HCEC 1CT (cell line): ENCODE data around the gene PPP1R3A.
"Not testable (repeated sequence)": the region's sequence is repeated elsewhere in the genome, so short reads cannot be mapped to it uniquely, and the experiment has no call there.

Experiments
- DNase-seq: peaks from one replicate; pipeline ENCODE4 v3.0.0-alpha.2; 2017

The PPP1R3A gene, protein sequence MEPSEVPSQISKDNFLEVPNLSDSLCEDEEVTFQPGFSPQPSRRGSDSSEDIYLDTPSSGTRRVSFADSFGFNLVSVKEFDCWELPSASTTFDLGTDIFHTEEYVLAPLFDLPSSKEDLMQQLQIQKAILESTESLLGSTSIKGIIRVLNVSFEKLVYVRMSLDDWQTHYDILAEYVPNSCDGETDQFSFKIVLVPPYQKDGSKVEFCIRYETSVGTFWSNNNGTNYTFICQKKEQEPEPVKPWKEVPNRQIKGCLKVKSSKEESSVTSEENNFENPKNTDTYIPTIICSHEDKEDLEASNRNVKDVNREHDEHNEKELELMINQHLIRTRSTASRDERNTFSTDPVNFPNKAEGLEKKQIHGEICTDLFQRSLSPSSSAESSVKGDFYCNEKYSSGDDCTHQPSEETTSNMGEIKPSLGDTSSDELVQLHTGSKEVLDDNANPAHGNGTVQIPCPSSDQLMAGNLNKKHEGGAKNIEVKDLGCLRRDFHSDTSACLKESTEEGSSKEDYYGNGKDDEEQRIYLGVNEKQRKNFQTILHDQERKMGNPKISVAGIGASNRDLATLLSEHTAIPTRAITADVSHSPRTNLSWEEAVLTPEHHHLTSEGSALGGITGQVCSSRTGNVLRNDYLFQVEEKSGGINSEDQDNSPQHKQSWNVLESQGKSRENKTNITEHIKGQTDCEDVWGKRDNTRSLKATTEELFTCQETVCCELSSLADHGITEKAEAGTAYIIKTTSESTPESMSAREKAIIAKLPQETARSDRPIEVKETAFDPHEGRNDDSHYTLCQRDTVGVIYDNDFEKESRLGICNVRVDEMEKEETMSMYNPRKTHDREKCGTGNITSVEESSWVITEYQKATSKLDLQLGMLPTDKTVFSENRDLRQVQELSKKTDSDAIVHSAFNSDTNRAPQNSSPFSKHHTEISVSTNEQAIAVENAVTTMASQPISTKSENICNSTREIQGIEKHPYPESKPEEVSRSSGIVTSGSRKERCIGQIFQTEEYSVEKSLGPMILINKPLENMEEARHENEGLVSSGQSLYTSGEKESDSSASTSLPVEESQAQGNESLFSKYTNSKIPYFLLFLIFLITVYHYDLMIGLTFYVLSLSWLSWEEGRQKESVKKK

DNA sequence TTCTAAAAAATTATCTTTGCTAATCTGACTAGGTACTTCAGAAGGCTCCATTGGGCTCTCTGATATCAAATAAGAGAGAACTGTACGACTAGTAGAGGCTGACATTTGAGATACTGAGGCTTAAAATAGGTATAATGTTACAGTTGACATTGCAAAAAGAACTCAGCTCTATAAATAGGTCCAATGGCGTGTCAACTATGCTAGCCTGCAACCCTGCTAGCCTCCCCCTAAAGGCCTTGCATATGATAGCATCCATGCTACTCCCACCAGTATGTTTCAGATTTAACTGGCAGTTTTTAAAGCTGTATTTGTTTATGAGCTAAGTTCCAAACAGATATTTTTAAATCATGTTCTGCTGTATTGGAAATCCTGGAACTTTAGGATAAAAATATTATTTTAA lies at the start of gene PPP1R3A:
PPP1R3A (minus strand) TSS at position 64 of the 400 bp plus-strand sequence; CDS start at position 51, 13 bp downstream.
- peak; percentile 20 for DNase-seq

DNA sequence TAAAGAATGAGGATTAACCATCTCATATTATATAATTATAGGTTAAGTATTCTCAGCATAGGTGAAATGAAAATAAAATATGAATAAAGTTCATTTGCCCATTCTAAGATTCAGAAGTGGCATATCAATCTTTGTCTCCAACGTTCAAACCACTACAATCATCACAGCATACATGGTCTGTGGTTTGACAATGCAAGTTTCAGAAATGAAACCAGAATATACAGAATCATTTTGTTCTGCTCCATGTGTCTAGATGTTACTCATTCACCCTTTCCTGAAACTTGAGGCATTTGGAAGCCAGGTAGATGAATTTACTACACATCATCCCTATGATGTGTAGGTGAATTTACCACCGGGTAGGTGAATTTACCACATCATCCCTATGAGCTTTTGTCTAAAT lies 44.5 kb upstream of the PPP1R3A start:
- no peak for DNase-seq

DNA sequence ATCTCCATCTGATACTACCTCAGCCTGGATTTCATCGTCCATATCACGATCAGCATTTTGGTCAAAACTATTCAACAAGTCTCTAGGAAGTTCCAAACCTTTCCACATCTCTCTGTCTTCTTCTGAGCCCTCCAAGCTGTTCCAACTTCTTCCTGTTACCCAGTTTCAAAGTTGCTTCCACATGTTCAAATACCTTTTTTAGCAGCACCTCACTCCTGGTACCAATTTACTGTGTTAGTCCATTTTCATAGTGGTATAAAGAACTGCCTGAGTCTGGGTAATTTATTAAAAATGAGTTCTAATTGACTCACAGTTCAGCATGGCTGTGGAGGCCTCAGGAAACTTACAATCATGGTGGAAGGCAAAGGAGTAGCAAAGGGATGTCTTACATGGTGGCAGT lies 41.1 kb upstream of the PPP1R3A start:
- no peak for DNase-seq

DNA sequence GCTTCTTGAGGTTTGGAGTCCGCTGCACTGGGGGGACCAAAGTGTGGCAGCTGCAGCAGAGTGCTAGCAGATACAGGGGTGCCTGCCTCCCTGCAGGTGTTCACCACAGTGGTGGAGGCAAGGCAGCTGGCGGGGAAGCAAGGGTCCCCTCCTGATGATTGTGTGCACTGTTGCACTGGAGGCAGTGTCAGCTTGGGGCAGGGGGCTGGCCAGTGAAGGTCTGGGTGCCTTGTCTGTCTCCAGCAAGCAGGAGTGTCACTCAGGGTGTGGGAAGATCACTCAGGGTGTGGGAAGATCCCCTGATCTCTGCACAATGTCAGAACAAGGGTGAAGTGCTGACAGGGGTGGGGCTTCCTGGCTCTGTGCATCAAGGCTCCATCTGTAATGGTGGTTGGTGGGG lies 36.3 kb upstream of the PPP1R3A start:
- no peak for DNase-seq

DNA sequence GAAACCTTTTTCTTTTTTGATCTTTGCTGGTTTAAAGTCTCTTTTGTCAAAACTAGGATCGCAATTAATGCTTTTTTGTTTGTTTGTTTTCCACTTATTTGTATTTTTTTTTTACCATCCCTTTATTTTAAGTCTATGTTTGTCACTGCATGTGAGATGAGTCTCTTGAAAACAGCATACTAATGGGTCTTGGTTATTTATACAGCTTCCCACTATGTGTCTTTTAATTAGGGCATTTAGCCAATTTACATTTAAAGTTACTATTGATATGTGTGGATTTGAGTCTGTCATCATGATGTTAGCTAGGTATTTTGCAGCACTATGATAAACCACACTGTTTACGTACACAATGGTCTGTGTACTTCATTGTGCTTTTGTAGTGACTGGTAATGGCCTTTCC lies 34.7 kb upstream of the PPP1R3A start:
- no peak for DNase-seq

DNA sequence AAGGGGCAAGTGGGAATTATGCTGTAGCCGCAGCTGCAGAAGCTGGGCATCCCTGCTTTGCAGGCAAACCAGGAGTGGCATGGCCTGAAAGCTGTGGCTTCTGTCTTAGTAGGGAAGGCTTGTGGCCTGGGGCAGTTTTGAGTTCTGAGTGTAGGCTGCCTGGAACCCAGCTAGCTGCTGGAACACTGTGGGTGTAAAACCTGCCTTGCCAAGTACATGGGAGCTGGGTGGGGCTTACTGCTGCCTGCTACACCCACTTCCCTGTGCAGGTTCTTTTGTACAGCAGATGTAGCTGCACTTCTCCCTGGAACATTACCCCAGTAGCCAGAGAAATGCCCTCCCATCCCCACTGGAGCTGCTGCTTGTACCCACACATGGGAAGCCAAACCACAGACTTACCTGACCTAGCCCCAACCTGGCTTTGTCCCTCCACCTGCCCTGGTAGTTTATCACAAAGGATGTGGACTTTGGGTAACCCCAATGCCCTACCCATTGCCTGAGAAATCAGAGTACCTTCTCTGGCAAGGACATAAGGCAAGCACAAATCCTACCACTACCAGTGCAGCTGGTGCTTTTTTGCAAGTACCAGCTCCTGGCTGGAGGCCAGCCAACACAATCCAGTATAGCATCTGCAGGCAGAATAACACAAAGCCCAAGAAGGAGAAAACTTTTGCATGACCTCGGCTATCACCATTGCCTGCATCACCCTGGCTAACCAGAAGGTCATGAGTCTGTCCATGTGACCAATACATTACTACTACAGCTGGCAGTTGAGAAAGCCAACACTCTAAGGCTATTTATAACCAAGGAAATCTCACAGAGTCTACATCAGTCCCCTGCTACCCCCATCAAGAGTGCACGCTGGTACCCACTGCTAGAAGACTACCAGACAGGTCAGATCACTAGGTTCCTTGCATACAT lies 26.5 kb upstream of the PPP1R3A start:
- DNase-seq = peak; percentile 11

DNA sequence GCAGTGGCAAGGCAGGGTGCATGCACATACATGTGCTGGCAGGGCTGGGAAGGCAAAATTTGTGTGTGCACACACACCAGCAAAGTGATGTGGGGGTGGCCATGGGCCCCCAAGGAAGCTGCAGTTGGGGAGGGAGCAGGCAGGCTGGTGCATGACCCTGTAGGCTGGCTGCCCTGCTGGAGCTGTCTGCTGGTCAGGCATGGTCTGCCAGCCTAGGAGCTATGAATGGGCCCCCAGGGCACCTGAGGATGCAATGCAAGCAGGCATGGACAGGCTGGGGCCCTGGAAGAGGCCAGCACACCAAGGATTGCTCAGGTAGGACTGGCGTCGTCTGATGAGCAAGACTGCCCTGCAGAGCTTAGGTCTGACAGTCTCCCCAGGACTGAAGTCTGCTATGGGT lies 18.2 kb upstream of the PPP1R3A start:
- DNase-seq = no peak

DNA sequence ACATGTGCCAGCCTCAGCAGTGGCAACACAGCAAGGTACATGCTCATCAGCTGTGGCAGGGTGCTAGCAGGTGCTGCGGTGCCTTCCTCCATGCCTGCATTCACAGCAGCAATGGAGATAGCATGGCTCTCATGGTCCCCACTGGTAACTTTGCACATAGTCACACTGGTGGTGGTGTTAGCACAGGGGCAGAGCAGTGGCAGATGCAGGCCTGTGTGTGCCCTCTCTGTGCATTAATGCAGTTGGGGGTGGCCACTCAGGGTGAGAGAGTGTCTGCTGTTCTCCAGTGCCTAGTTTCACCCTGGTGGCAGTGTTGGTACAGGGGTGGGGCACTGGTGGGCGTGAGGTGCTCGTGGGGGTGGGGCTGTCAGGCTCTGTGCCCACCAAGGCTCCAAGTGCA lies 17.7 kb upstream of the PPP1R3A start:
- DNase-seq = no peak

DNA sequence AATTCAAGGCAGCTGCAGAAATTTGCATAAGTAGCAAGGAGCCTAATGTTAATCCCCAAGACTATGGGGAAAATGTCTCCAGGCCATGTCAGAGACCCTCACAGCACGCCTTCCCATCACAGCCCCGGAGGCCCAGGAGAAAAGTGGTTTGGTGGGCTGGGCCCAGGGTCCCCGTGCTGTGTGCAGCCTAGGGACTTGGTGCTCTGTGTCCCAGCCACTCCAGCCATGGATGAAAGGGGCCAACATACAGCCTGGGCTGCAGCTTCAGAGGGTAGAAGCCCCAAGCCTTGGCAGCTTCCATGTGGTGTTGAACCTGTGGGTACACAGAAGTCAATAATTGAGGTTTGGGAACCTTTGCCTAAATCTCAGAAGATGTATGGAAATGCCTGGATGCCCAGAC lies 10.6 kb upstream of the PPP1R3A start:
- not testable (repeated sequence) for DNase-seq

DNA sequence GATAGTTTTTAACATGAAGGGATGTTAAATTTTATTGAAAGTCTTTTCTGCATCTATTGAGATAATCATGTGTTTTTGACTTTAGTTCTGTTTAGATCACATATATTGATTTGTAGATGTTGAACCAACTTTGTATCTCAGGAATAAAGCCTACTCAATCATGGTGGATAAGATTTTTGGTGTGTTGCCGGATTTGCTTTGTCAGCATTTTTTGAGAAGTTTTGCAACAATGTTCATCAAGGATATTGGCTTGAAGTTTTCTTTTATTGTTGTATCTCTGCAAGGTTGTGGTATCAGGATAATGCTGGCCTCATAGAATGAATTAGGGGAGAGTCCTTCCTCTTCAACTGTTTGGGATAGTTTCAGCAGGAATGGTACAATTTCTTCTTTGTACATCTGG lies 9.3 kb upstream of the PPP1R3A start:
- DNase-seq = no peak

DNA sequence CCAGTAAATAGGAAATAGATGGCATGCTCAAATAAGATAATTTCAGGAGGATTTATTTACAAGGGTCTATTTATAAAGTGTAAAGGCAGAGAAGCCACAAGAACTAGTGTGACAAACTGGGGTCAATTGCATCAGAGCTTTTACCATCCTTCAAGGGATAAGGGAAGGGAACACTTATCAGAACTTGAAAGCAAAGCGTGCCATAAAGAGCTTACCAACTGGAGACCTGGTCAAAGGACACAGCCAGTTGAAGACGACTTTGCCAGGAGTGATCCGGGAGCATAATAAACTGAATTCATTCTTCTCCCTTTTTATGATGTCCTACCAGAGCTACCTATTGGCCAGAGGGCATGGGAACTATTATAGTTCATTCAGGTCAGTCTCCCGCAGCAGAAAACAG lies 3.2 kb upstream of the PPP1R3A start:
- no peak for DNase-seq

DNA sequence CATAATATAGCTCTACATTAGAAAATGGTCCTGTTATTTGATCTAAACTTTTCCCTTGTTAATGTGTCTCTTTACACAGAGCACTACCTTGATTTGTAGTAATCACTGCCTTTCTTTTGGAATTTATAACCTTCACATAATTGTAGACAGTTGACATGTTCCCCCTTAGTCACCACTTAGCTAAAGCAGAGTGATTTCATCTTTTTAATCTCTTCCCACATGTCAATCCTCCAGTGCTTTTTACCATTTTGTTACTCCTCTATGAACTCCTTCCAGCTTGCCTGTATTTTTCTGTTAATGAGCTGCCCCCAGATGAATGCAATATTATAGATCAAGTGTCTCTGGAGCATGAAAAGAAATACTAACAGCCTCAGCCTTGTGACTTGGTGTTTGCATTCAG lies 2.6 kb upstream of the PPP1R3A start:
- DNase-seq = no peak

DNA sequence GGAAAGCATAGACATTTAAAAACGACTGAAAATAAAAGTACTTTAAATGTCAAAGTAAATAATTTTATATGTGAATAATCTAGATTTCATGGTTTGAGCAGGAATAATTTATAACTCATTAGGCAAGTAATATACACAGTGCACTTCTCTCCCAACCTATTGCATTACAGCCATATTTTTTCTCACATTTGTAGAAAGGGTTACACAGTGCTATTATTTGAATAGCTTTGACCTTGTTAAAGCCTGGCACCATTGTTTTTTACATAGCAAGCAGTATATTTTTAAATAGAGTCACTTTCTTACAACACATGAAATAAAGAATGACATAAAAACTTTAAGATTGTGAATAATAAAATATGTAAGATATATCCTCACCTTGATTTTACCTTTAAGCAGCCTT lies 969 bp downstream of the PPP1R3A start:
- no peak for DNase-seq

DNA sequence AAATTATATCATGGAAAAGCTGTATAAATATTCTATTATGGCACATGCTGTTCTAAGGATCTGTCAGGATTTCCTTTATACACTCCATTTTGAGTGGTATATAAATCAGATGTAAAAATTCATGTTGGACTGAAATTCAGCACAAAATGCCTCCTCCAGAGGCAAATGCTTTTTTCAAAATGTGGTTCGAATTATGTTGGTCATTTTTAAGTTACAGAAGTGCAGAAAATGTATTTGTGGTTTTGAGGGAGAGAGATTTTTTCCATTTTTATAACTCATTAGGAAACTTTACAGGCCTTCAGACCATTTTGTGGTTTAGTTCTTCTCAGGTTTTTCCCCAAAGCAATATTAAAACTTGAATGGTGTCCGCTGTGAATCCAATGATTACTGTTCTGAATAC lies 2.9 kb downstream of the PPP1R3A start:
- DNase-seq = no peak

DNA sequence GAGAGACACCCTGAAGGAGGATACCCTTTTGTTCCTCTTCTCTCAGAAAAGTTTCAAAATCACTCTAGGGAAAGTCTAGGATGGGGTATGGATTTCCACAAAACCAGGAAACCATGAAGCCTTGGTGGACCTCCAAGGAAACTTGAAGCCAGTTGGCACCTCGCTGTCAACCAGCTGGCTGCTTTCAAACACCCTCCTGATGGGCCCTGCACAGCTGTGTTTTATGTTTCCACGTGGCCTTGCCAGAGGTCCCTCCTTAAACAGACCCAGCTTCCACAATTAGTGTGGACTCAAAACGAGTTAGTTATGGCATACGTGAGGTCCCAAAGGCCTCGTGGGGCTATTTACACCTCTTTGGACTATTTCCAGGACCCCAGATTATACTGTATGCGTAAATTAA lies 5.9 kb downstream of the PPP1R3A start:
- DNase-seq = no peak

DNA sequence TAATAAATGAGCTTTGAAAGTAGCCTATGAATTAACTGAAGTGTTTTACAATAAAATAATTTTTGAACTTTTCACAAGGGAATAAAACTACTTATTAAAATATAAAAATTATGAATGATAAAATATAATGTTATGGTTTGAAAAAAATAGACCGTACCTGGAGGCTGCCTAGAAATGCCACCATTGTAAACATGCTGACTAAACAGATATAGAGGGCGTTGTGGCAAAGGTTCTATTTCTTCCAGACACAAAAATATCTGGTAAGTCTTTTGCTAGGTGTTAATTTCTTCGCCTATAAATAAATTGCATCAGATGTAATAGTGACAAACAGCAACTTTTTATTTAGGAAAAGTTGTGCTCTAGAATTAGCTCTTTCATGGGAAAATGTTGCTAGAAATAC lies 11.2 kb downstream of the PPP1R3A start:
- DNase-seq = no peak

DNA sequence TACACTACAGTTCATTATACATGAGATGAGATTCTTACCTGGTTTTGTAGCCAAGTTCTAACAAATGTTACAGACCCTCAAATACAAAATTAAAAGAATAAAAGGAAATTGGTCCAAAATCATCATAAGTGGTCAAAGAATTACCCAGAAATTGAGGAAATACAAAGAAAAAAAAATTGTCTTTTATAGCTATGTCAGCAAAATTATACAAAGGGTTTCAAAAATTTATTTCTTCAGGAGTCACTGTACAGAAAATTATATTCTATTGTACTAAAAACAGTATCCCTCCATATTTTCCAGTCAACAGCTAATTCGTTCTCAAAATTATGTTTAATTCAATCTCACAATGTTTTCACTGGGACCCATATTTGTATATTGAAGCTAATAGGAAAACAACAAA lies 14.3 kb downstream of the PPP1R3A start:
- DNase-seq = no peak

DNA sequence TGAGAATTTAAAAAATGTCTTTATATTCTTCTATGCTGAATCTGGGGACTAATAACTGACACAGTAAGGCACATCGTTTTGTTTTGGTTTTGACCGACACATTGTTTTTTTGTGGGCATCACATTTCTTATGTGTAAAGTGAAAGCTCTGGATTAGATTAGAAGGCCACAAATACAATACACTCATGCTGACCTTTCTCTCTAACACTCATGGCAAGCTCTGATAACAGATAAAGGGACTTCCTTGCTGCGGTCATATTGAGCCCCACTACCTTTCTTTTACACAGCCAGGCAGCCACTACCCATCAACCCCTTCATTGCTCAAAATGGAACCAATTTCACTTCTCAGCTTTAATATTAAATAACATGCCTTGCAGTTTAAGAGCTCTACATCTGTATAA lies 26.0 kb downstream of the PPP1R3A start:
- DNase-seq = no peak

DNA sequence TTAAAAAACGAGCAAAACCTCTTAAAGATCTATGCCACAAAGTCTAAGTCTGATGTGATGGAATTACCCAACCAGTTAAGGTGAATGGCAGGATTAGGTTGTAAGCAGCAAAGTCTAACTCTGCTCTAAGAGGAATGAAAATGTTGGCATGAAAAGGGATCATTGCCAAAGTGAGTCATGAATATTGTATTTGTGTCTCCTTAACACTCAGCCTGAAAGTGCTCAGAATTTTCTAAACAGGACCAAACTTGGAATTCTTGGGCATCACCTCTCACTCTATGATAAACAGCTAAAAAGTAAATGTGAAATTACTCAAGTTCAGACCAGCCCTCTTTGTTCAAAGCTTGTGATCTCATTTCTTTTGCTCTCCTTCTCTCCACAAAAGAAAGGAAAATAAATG lies 27.0 kb downstream of the PPP1R3A start:
- DNase-seq = peak; percentile 86

DNA sequence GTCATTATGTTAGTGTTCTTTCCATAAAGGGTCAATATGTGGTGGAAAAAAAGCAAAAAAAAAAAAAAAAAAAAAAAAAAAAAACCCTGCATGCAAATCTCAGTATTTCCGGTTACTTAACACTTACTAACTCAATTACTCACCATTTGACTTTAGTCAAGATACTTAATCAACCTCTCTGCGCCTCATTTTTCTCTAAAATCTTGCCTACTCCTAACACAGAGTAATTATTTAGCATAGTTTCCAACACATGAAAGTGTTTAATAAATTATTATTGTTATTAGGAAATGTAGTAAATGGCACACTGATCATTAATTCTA lies 27.8 kb downstream of the PPP1R3A start:
- DNase-seq = no peak

DNA sequence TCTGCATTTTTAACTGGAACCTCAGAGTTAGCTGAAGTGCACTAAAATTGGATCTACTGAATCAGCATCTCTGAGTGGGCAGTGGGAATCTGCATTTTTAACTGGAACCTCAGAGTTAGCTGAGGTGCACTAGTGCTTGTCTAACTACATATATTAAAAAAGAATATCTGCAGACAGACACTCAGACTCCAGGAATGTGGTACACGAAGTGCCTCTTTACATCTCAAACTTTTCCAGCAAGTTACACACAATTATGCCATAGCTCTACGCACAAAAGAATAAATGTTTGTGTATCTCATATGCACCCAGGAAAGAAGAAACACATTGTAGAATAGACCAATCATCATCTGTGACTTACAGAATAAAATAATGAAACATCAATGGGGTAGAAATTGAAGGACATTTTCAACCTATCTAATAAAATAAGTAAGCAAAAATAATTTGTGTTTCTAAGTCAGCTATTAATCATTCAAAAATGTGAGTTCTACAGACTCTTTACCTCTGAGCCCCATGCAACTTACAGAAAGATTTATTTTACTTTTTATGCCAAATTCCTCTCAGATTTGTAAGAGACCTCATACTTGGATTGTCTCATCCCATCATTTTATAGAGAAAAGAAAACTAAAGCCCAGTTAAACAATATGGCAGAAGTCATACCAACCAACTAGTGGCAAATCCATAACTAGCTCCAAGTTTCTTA lies 28.3 kb downstream of the PPP1R3A start:
- DNase-seq = peak; percentile 73

DNA sequence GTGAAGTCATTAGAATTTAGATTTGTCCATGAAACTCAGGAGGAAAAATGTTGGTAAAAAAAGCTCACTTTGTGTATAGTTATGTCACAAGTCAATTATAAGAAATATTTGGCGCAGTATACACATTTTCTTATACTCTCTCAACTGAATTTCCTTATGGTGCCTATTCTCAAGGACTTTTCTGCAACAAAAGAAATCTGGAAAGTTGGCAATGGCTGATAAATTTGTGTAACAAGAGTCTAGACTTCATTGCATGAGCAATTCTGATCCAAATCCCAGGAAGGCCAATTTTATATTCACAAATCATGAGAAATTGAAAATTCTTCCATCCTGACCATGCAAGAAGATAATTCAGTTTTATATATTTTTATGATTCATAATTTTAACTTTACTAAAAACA lies 35.7 kb downstream of the PPP1R3A start:
- no peak for DNase-seq
